Tibial nerve (tissue), 3 donors: ENCODE results near the gene SHB.
"Not testable (repeated sequence)": the region's sequence is repeated elsewhere in the genome, so short reads cannot be mapped to it uniquely, and the experiment has no call there.

Experiments used
- POLR2A ChIP-seq, 2 donors: fragments of 450-650 bp; IDR thresholded peaks; one replicate each; pipeline ENCODE4 v1.6.1; 2017; ENCODE audit warnings: antibody characterized with exemption in 2 of 2, mild to moderate bottlenecking in 2 of 2, moderate library complexity in 2 of 2
- TF ChIP-seq, protein P1 (sequence below), 5 experiments: fragments of 200-600 bp in 3 of 5; fragments of 450-650 bp in 2 of 5; sonication (generic) in 3 of 5; IDR thresholded peaks; one replicate each; pipeline ENCODE4 v1.5.1; 2016 to 2019; ENCODE audit warnings: antibody characterized with exemption in 5 of 5, mild to moderate bottlenecking in 3 of 5, moderate library complexity in 2 of 5

DNA sequence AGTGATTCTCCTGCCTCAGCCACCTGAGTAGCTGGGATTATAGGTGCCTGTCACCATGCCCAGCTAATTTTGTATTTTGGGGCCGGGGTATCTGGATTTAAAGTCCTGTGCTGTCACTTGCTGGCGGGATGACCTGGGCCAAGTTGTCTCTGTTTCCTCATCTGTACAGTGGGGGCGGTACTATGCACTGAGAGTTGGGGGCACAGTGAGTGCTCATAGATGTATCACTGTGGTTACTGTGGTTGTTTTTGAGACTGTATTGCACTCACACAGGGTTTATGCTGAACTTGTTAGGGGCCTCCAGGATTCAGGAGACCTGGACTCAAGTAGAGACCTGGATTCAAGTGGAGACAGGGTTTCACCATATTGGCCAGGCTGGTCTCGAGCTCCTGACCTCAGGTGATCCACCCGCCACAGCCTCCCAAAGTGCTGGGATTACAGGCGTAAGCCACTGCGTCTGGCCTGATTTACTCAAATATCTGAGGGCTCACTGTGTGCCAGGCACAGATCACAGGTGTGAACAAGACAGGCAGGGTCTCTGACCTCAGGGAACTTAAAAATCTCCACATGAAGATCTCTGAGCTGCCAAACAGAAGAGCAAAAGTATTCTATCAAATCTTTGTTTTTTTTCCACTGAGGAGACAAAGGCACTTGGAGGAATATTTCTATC, 103.2 kb downstream of the SHB start:
- TF ChIP-seq, protein P1, sequence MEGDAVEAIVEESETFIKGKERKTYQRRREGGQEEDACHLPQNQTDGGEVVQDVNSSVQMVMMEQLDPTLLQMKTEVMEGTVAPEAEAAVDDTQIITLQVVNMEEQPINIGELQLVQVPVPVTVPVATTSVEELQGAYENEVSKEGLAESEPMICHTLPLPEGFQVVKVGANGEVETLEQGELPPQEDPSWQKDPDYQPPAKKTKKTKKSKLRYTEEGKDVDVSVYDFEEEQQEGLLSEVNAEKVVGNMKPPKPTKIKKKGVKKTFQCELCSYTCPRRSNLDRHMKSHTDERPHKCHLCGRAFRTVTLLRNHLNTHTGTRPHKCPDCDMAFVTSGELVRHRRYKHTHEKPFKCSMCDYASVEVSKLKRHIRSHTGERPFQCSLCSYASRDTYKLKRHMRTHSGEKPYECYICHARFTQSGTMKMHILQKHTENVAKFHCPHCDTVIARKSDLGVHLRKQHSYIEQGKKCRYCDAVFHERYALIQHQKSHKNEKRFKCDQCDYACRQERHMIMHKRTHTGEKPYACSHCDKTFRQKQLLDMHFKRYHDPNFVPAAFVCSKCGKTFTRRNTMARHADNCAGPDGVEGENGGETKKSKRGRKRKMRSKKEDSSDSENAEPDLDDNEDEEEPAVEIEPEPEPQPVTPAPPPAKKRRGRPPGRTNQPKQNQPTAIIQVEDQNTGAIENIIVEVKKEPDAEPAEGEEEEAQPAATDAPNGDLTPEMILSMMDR (IDR thresholded peaks at IDR 0.05) = not testable (repeated sequence)
- not testable (repeated sequence) for TF ChIP-seq POLR2A (IDR thresholded peaks at IDR 0.05)
